Measurements from ENCODE around the gene NAT9. TPM values are rescaled to one million over a fixed set of nuclear protein-coding genes. Genes with fewer than 3 reads are reported as not detected.

NAT9 gene
- total RNA-seq, 1 experiment from 2014 or later = 25.3 TPM

DNA sequence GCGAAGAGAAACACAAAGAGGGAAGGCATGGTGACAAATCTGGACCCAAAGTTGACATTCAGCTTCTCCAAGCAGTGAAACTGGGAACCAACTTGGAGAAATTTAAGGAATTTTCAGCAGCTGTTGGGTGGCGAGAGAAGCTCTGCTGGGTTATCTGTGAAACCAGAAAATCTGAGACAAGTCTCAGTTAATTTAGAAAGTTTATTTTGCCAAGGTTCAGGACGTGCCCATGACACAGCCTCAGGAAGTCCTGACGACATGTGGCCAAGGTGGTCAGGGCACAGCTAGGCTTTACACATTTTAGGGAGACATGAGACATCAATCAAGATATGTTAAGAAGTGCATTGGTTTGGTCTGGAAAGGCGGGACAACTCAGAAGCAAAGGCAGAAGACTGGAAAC, 52.3 kb downstream of the NAT9 start:
- no peak for DNase-seq
- H3K9me2 ChIP-seq (replicated peaks; ENCODE audit: insufficient read depth, low read length) = no peaks in the 10 kb centered on the region
- H3K4me3 ChIP-seq (ENCODE audit: low read length) = no peak overlapping the region
- no peaks in the 10 kb centered on the region for H3K79me2 ChIP-seq (ENCODE audit: low read length)
- 0 out of 2 replicates have a peak, but pooled peaks cover 3% of the 10 kb centered on the region for H3K9me3 ChIP-seq (ENCODE audit: low read length)
- H3K36me3 ChIP-seq (ENCODE audit: insufficient read depth, low read length) = no peaks in the 10 kb centered on the region
- no peak overlapping the region for H2AFZ ChIP-seq (ENCODE audit: low read length)
- H3K4me1 ChIP-seq (ENCODE audit: low read length) = no peaks in the 10 kb centered on the region; the same call in 1 of the 2 replicates
- no peak overlapping the region for H3K27ac ChIP-seq (ENCODE audit: low read length)
- H3K9ac ChIP-seq (ENCODE audit: low read length) = no peak overlapping the region
- no peaks in the 10 kb centered on the region for H3K27me3 ChIP-seq (ENCODE audit: low read length)
- no peaks in the 10 kb centered on the region for H4K20me1 ChIP-seq (ENCODE audit: insufficient read depth, low read depth, low read length)
- H3K4me2 ChIP-seq (ENCODE audit: low read depth, low read length, poor library complexity, severe bottlenecking) = no peak overlapping the region

DNA sequence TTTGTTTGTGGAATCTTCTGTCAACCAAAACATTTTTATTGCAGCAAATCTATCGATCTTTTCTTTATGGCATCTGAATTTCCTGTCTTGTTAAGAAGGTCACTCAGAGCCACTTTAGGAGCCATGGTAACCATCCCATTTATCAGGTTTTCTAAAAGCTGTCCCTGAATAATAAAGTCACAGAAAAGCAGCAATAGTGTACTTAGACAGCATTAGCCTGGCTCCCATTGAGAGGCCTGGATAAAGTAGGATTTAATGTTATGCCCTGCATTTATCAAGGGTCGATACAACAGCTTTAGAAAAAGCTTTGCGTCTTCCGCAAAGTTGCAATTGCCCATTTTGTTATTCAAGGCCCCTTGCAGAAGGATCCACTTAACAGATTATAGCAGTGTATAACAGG, 53.4 kb downstream of the NAT9 start:
- no peaks in the 10 kb centered on the region for H3K79me2 ChIP-seq (ENCODE audit: low read length)
- H3K4me1 ChIP-seq (ENCODE audit: low read length) = no peaks in the 10 kb centered on the region; the same call in 1 of the 2 replicates
- no peak overlapping the region for H3K4me3 ChIP-seq (ENCODE audit: low read length)
- H3K9me3 ChIP-seq (ENCODE audit: low read length) = no peaks in the 10 kb centered on the region
- H3K27me3 ChIP-seq (ENCODE audit: low read length) = no peaks in the 10 kb centered on the region
- no peaks in the 10 kb centered on the region for H4K20me1 ChIP-seq (ENCODE audit: insufficient read depth, low read depth, low read length)
- H3K27ac ChIP-seq (ENCODE audit: low read length) = no peak overlapping the region
- H3K4me2 ChIP-seq (ENCODE audit: low read depth, low read length, poor library complexity, severe bottlenecking) = no peak overlapping the region
- DNase-seq = no peak
- H3K9me2 ChIP-seq (replicated peaks; ENCODE audit: insufficient read depth, low read length) = no peaks in the 10 kb centered on the region
- H2AFZ ChIP-seq (ENCODE audit: low read length) = no peak overlapping the region
- no peaks in the 10 kb centered on the region for H3K36me3 ChIP-seq (ENCODE audit: insufficient read depth, low read length)
- no peak overlapping the region for H3K9ac ChIP-seq (ENCODE audit: low read length)

Other genes with a start within 250 kb of the NAT9 start
- not detected in 2 replicates for gene CD300LB, start 244.9 kb downstream of the NAT9 start, total RNA-seq (2014; rRNA removed; shearing (Covaris generic); ENCODE audit: low replicate concordance)
- not detected in 2 replicates for gene CD300C, start 230.2 kb downstream of the NAT9 start, total RNA-seq (2014; rRNA removed; shearing (Covaris generic); ENCODE audit: low replicate concordance)
- gene CD300H, start 208.8 kb downstream of the NAT9 start, total RNA-seq (2014; rRNA removed; shearing (Covaris generic); ENCODE audit: low replicate concordance) = not detected in 2 replicates
- not detected in 2 replicates for gene CD300LD, start 184.1 kb downstream of the NAT9 start, total RNA-seq (2014; rRNA removed; shearing (Covaris generic); ENCODE audit: low replicate concordance)
- not detected in 2 replicates for gene CD300E, start 152.6 kb downstream of the NAT9 start, total RNA-seq (2014; rRNA removed; shearing (Covaris generic); ENCODE audit: low replicate concordance)
- not detected in 2 replicates for gene CD300LF, start 63.4 kb downstream of the NAT9 start, total RNA-seq (2014; rRNA removed; shearing (Covaris generic); ENCODE audit: low replicate concordance)
- gene RAB37, start 39.1 kb downstream of the NAT9 start, total RNA-seq (2014; rRNA removed; shearing (Covaris generic); ENCODE audit: low replicate concordance) = 0.07 TPM in 1 of 2 replicates, not detected in the other
- gene NHERF1, start 27.7 kb downstream of the NAT9 start, total RNA-seq (2014; rRNA removed; shearing (Covaris generic); ENCODE audit: low replicate concordance) = 24.4 and 38.3 TPM in 2 replicates
- gene GRIN2C, start 83.5 kb upstream of the NAT9 start, total RNA-seq (2014; rRNA removed; shearing (Covaris generic); ENCODE audit: low replicate concordance) = not detected in 2 replicates
- 3.2 and 8.4 TPM in 2 replicates for gene FDXR, start 96.6 kb upstream of the NAT9 start, total RNA-seq (2014; rRNA removed; shearing (Covaris generic); ENCODE audit: low replicate concordance)
- not detected in 2 replicates for gene FADS6, start 117.3 kb upstream of the NAT9 start, total RNA-seq (2014; rRNA removed; shearing (Covaris generic); ENCODE audit: low replicate concordance)
- not detected in 2 replicates for gene USH1G, start 146.9 kb upstream of the NAT9 start, total RNA-seq (2014; rRNA removed; shearing (Covaris generic); ENCODE audit: low replicate concordance)
- gene OTOP2, start 147.9 kb upstream of the NAT9 start, total RNA-seq (2014; rRNA removed; shearing (Covaris generic); ENCODE audit: low replicate concordance) = not detected in 2 replicates
- gene OTOP3, start 159.6 kb upstream of the NAT9 start, total RNA-seq (2014; rRNA removed; shearing (Covaris generic); ENCODE audit: low replicate concordance) = not detected in 2 replicates
- 0.65 TPM in 1 of 2 replicates, not detected in the other for gene HID1, start 196.4 kb upstream of the NAT9 start, total RNA-seq (2014; rRNA removed; shearing (Covaris generic); ENCODE audit: low replicate concordance)
- not detected in 2 replicates for gene CDR2L, start 211.3 kb upstream of the NAT9 start, total RNA-seq (2014; rRNA removed; shearing (Covaris generic); ENCODE audit: low replicate concordance)
- 33.8 and 34.6 TPM in 2 replicates for gene MRPL58, start 236.3 kb upstream of the NAT9 start, total RNA-seq (2014; rRNA removed; shearing (Covaris generic); ENCODE audit: low replicate concordance)

All from Karpas-422 (cell line).